HG03439 (cell line): ENCODE results near the gene DYRK1A.

Source experiments
- ATAC-seq: cut with Tn5 transposase; IDR thresholded peaks from one replicate; pipeline ENCODE4 v1.9.1; 2021; ENCODE audit warnings: mild to moderate bottlenecking, moderate library complexity; ENCODE audit not compliant: unreplicated experiment

Gene DYRK1A

DNA sequence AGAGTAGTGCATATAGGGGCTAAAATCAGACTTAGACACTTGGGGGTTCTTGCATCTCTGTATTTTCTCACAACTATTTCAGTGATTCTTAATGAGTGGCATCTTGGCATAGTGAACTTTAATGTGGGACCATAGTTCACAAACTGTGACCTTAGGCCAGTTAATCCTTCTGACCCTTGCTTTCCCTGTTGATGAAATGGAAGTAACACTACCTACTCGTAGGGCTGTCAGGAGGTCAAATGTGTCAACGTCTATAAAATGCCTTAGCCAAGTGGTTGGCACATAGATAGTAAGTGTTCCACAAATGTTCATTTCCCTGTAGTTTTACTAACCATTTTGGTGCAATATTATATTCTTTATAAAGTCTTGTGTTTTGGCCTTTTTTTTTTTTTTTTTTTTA lies 49.4 kb downstream of the DYRK1A start:
- no peak for ATAC-seq

DNA sequence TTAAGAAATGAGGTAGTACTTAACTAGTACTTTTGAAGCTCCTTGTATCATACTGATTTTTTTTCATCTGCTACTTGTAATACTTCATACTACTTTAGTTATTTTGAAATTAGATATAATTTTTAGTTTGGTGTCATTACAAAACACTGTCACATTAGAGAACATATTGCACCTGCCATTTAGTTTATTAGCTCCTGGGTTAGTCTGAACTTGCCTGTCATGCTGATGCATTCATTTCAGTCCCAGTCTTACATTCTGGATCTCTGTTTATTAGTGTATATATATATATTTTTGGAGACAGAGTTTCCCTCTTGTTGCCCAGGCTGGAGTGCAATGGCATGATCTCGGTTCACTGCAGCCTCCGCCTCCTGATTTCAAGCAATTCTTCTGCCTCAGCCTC lies 50.3 kb downstream of the DYRK1A start:
- ATAC-seq: no peak

GRCh38 chr21:37419228-37419906 lies 52.8 kb downstream of the DYRK1A start:
- ATAC-seq: no peak

DNA sequence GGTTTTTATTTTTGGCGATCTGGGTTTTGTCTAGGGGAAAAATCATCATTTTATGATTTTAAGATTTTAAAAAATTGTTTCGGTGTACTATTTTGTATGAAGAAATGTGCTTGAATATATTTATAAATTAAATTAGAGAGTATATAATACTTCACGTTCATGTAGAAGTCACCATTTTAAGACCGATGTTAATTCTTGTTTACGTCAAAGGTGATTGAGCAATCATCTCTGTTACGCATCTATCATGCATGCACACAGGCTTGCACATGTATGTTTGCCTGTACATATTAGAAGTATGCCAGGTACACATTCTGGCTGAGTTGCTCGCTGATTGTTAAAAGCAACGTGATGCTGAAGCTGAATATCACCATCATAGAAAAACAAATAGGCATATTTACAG lies 54.7 kb downstream of the DYRK1A start:
- no peak for ATAC-seq

GRCh38 chr21:37422382-37422781 lies 55.8 kb downstream of the DYRK1A start:
- ATAC-seq: no peak

DNA sequence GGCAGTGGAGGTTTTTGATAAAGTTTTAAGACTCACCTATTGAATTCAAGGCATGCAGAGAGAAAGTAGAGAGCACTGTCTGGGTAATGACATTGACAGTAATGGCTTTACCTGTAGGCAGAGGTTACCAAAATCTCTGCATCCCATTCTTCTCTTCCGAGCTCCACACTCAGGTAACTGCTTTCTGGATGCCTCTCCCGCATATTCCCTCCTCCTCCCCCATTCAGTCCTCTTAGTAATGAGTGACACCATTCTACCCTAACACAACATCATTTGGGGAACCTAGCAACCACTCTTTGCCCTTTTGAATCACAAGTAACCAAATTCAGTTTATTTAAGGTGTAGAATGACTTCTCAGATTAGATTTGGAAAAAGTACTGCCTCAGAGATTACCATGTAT lies 56.5 kb downstream of the DYRK1A start:
- no peak for ATAC-seq

GRCh38 chr21:37424396-37424795 lies 57.8 kb downstream of the DYRK1A start:
- no peak for ATAC-seq

GRCh38 chr21:37425001-37425400 lies 58.4 kb downstream of the DYRK1A start:
- ATAC-seq: no peak

DNA sequence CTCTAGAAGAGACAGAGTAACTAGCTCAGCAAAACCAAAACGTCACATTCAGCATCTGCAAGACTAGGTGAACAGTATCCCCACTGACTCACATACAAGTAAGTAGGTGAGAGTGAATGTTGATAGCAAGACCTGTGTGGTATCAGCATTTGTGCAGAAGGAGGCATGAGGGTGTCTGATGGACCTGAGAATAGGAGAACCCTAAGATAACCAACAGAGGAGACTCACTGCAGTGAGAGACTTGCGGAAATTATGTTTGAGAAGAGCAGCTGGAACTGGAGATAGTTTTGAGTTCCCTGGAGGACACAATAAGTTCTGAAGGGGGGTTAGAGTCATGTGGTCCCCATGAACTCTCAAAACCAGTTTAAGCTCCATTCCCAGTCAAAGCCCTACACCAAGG lies 59.1 kb downstream of the DYRK1A start:
- ATAC-seq: no peak

DNA sequence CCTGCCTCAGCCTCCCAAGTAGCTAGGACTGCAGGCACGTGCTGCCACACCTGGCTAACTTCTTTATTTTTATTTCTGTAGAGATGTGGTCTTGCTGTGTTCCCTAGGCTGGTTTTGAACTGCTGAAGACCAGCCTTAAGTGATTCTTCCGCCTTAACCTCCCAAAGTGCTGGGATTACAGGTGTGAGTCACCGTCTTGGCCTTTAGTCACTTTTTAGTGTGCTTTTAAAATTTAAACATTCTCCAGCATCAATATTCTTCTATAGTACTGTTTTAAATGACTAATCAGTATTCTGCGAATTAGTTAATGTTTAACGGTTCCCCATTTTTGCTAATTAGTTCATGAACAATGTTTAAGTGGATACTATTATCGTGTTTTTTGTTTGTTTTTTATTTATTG lies 60.6 kb downstream of the DYRK1A start:
- no peak for ATAC-seq

DNA sequence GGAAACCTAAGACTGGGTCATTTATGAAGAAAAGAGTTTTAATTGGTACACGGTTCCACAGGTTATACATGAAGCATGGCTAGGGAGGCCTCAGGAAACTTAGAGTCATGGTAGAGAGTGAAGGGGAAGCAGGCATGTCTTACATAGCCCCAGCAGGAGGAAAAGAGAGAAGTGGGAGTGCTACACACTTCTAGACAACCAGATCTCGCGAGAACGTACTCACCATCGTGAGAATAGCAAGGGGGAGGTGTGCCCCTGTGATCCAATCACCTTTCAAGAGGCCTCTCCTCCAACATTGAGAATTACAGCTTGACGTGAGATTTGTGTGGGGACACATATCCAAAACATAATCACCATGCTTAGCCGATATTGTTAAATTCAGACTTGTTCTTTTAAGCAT lies 62.8 kb downstream of the DYRK1A start:
- ATAC-seq: no peak

DNA sequence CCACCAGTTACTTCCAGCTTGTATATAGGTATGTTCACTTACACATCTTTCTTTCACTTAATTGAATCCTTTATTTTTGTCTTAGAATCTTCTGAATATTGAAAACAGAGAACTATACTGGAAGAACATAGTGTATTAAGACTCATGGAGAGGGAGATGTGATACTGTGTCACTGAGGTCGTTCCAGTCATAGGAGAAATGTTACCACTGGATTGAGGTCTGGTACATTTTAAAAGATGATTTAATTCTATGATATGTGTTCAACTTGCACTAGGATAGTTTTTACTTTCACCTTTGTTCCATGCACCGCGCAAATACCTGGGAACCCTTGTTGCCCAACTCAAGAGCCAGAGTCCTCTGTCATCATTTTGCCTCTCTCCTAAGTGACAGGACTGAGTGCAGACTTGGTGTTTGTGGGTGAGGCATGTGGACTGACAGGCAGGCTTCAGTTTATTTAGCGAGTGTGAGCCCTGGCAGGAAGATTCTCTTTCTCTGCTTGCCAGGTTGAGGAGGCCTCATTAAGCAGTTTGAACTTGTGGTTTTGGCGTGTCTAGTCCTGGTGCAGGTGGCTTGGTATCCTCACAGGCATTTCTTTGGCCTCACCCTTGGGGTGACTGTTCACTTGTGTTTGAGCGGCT lies 63.7 kb downstream of the DYRK1A start:
- ATAC-seq: no peak

DNA sequence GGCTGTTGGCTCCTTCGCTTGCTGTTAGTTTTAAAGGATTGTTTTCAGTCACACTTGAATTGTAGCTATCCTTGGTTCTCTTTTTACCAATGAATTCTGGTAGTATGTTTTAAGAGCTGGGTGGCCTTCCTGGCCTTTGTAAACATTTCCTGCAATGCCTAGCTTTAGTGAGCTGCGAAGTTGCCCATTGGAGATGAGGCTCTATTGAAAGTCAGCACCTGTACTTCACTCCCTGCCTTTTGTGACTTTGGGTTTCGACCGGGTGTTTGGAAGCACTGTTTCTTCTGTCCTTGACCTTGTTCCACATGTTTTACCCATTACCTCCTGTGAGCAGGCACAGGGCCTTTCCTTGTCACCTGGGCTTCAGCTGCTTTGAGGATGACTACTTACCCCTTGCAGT lies 64.7 kb downstream of the DYRK1A start:
- no peak for ATAC-seq

DNA sequence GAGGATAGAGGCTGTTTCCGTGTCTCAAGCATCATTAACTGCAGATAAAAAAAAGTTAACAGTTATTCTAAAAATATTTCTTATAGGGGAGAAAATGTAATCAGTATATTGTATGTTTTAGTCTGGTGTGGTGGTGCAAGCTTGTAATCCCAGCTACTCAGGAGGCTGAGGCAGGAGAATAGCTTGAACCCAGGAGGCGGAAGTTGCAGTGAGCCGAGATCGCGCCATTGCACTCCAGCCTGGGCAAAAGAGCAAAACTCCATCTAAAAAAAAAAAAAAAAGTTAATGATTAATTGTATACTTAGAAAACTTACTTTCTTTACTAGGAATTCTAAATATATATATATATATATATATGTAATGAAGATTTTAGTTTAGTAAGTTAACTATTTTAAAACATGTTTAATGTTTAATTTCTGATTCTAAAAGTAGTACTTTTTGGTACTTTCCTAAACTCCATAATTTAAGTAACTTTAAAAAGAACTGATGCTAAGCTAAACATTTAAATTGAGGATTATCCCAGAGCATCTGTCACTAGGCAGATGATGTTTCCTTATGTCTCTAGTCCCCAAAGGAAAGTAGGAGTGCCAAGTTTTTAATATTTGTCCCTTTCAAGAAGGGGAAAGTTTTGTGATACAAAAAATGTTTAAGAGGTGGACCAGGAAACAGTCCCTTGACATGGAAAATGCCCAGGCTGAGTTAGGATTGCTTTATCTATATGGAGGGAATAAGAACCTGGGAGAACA lies 66.3 kb downstream of the DYRK1A start:
- ATAC-seq: no peak

DNA sequence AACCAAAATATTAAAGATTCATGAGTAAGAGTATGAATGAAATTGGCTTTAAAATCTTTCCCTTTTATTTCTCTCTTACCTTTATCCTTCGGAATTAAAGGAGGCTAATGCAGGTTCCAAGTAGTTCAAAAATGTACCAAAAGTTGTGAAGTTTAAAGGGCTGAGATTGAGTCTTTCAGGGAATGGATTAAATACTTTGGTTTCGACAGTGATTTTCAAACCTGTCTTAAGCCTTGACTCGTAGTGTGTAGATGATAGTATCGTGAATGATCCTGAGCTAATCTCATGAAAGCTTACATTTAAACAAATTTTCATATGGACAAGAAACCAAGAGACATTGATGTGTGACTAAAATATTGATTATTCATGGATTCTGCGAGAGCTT lies 66.9 kb downstream of the DYRK1A start:
- no peak for ATAC-seq

GRCh38 chr21:37435120-37435519 lies 68.5 kb downstream of the DYRK1A start:
- ATAC-seq: no peak

- ATAC-seq: no peak
Measured at GRCh38 chr21:37435711-37436110, 69.1 kb downstream of the DYRK1A start.

DNA sequence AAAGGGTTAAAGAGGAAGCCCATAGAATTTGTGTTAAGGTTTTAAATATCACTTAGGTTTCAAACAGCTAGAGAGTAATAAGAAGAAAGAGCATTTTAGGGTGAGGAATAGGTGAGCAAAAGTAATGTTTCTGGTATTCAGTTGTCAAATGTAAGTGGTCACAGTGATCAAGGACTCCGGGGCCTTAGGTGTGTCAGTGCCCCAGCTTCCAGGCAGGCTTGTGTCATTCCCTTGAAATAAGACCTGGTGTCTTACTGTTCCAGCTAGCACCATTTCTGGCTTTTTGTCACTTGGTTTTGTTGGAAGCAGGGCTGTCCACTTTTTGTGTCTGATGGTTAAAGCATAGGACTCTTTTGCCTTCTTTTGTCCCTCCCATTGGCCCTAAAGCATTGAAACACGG lies 69.6 kb downstream of the DYRK1A start:
- no peak for ATAC-seq

GRCh38 chr21:37437376-37438080 lies 71.0 kb downstream of the DYRK1A start:
- no peak for ATAC-seq

DNA sequence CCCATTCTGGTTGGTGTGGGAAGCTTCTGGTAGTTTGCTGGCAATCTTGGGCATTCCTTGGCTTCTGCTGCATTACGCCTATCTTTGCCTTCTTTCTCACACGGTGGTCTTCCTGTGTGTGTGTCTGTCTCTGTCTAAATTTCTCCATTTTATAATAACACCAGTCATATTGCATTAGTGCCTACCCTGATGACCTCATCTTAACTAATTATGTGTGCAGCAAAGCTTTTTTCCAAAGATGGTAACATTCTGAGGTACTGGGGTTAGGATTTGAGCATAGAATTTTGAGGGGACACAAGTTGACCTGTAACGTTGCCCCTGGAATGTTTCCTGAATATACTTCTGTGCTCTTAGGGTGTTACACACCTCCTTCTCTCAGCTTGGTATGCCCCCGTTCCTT lies 77.1 kb downstream of the DYRK1A start:
- no peak for ATAC-seq

DNA sequence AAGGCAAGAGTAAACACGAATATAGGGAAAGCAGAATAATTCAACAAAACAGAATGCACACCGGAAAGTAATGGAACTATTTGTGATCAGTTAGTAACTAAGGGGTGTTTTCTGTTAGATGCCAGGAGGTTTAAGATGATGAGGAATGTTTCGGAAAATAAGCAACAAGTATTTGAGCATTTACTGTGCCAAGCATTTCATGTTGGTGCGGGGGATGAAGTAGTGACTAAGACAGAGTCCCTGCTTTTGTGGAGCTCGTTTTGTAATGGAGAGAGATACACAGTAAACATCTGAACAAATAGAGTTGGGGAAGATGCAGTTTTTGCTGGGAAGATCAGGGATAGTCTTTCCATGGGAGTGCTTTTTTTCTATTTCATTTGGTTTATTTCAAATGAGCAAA lies 78.7 kb downstream of the DYRK1A start:
- ATAC-seq: no peak

GRCh38 chr21:37446552-37446951 lies 80.0 kb downstream of the DYRK1A start:
- no peak for ATAC-seq
